Neural cell (in vitro differentiated cells): ENCODE data around the gene SRRD. TPM values are rescaled to one million over a fixed set of nuclear protein-coding genes. Genes with fewer than 3 reads are reported as not detected.

Source experiments
- H2AFZ ChIP-seq: fragments of 200-600, 300-800 bp; sonication (generic), shearing (Covaris generic); 2 replicates; pipeline ENCODE4 v1.6.0; 2014; ENCODE audit warnings: low read depth, mild to moderate bottlenecking, antibody characterized with exemption, low read length, moderate library complexity
- H3F3A ChIP-seq: fragments of 200-600 bp; shearing (Covaris generic); 2 replicates; pipeline ENCODE4 v1.6.1; 2016; ENCODE audit warnings: mild to moderate bottlenecking, moderate library complexity, mixed read lengths, antibody characterized with exemption, low read length; ENCODE audit not compliant: insufficient read depth, poor library complexity, severe bottlenecking
- H3K27ac ChIP-seq: fragments of 200-600, 300-800 bp; sonication (generic), shearing (Covaris generic); 2 replicates; pipeline ENCODE4 v1.5.1; 2014; ENCODE audit warnings: mild to moderate bottlenecking, low read length, moderate library complexity
- H3K27me3 ChIP-seq: fragments of 300-800, 200-600 bp; sonication (generic), shearing (Covaris generic); 2 replicates; pipeline ENCODE4 v1.6.0; 2014; ENCODE audit warnings: mild to moderate bottlenecking, low read depth, low read length, moderate library complexity; ENCODE audit not compliant: insufficient read depth
- H3K36me3 ChIP-seq: fragments of 300-800, 200-600 bp; sonication (generic), shearing (Covaris generic); 2 replicates; pipeline ENCODE4 v1.5.1; 2014; ENCODE audit warnings: mild to moderate bottlenecking, antibody characterized with exemption, low read length, moderate library complexity; ENCODE audit not compliant: insufficient read depth
- H3K4me2 ChIP-seq: fragments of 300-800, 200-600 bp; sonication (generic), shearing (Covaris generic); 2 replicates; pipeline ENCODE4 v1.6.0; 2014; ENCODE audit warnings: mild to moderate bottlenecking, low read length
- H3K4me3 ChIP-seq: fragments of 300-800, 200-600 bp; sonication (generic), shearing (Covaris generic); 2 replicates; pipeline ENCODE4 v1.5.1; 2014; ENCODE audit warnings: mild to moderate bottlenecking, low read length, moderate library complexity
- H3K79me2 ChIP-seq: fragments of 200-600 bp; shearing (Covaris generic); replicated peaks from 2 replicates; pipeline ENCODE4 v1.6.0; 2014; ENCODE audit warnings: mild to moderate bottlenecking, low read length, moderate library complexity; ENCODE audit not compliant: insufficient read depth
- H3K9ac ChIP-seq: fragments of 300-800, 200-600 bp; sonication (generic), shearing (Covaris generic); 2 replicates; pipeline ENCODE4 v1.6.1; 2016; ENCODE audit warnings: mild to moderate bottlenecking, low read length, mixed read lengths
- H3K9me2 ChIP-seq: fragments of 200-600 bp; shearing (Covaris generic); 2 replicates; pipeline ENCODE4 v1.6.1; 2016; ENCODE audit warnings: mild to moderate bottlenecking, low read length, mixed read lengths; ENCODE audit not compliant: insufficient read depth
- H3K9me3 ChIP-seq: fragments of 200-600, 300-800 bp; sonication (generic), shearing (Covaris generic); 2 replicates; pipeline ENCODE4 v1.6.1; 2016; ENCODE audit warnings: mild to moderate bottlenecking, mixed run types, low read length, moderate library complexity, mixed read lengths
- H4K20me1 ChIP-seq: fragments of 200-600 bp; shearing (Covaris generic); 2 replicates; pipeline ENCODE4 v1.6.1; 2016; ENCODE audit warnings: mild to moderate bottlenecking, mixed run types; ENCODE audit not compliant: insufficient read depth
- CTCF ChIP-seq: fragments of 450-650 bp; IDR thresholded peaks from 2 replicates; pipeline ENCODE4 v1.5.1; 2014; ENCODE audit warnings: antibody characterized with exemption, mild to moderate bottlenecking, moderate library complexity; ENCODE audit not compliant: poor library complexity, severe bottlenecking
- EP300 ChIP-seq: fragments of 450-650 bp; conservative IDR thresholded peaks from 2 replicates; pipeline ENCODE4 v1.6.1; 2014; ENCODE audit warnings: antibody characterized with exemption, mild to moderate bottlenecking, moderate library complexity; ENCODE audit not compliant: poor library complexity, severe bottlenecking
- EZH2 ChIP-seq: fragments of 200-600, 300-800 bp; shearing (Covaris generic), sonication (generic); IDR thresholded peaks from 2 replicates; pipeline ENCODE4 v1.6.1; 2014; ENCODE audit warnings: antibody characterized with exemption, low read length, borderline replicate concordance, mild to moderate bottlenecking; ENCODE audit not compliant: insufficient read depth, poor library complexity, severe bottlenecking
- MXI1 ChIP-seq: fragments of 450-650 bp; conservative IDR thresholded peaks from 2 replicates; pipeline ENCODE4 v1.6.1; 2014; ENCODE audit warnings: antibody characterized with exemption, mild to moderate bottlenecking; ENCODE audit not compliant: poor library complexity, severe bottlenecking
- POLR2AphosphoS5 ChIP-seq: IDR thresholded peaks from 2 replicates; pipeline ENCODE4 v1.6.1; 2012
- RAD21 ChIP-seq: fragments of 450-650 bp; conservative IDR thresholded peaks from 2 replicates; pipeline ENCODE4 v1.6.1; 2014; ENCODE audit warnings: antibody characterized with exemption, mild to moderate bottlenecking, moderate library complexity
- SMC3 ChIP-seq: fragments of 450-650 bp; conservative IDR thresholded peaks from 2 replicates; pipeline ENCODE4 v1.6.1; 2014; ENCODE audit warnings: antibody characterized with exemption, mild to moderate bottlenecking, moderate library complexity; ENCODE audit not compliant: poor library complexity
- TAF1 ChIP-seq: IDR thresholded peaks from 2 replicates; pipeline ENCODE4 v1.6.1; 2012; ENCODE audit warnings: low read depth
- polyA plus RNA-seq: library from polyadenylated mRNA; depleted of rRNA; stranded (reverse); fragments of >200 nt; gene quantifications from 2 replicates; pipeline ENCODE4 v1.2.3, GENCODE V29; 2014
- TF ChIP-seq, protein P1 (sequence below): IDR thresholded peaks from 2 replicates; pipeline ENCODE4 v1.6.1; 2012; ENCODE audit warnings: borderline replicate concordance

The SRRD gene
- polyA plus RNA-seq, 1 donor from 2014 or later: 33.9 TPM

DNA sequence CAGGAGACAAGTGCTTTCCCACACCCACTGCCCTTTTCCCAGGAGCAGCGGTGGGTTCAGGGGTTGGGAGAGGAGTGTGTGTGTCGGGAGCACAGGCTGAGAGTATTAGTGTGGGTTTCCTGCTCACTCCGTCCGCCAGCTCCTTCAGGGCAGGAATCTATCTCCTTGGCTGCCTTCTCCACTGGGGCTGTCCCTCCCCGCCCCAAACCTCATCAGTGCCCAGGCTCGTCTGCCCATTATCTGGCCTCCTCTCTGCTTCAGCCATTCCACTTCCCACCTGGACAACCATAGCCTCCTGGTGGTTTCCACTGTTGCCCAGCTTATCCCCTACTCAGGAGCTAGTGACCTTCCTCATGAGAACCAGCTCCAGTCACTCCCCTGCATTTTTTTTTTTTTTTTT lies 34.7 kb upstream of the SRRD start:
- Histone ChIP-seq H3K36me3 (no peaks in the 10 kb centered on the region), H3K9ac (no peak overlapping the region), H3K4me3 (no peak overlapping the region), H3K4me2 (no peak overlapping the region), H2AFZ (no peak overlapping the region), H3F3A (no peaks in the 10 kb centered on the region), H3K79me2 (no peaks in the 10 kb centered on the region), H3K9me3 (no peaks in the 10 kb centered on the region), H4K20me1 (no peaks in the 10 kb centered on the region), H3K9me2 (no peaks in the 10 kb centered on the region), H3K27ac (no peak overlapping the region), H3K27me3 (no peaks in the 10 kb centered on the region)
- TF ChIP-seq MXI1 (no peak), EZH2 (no peak), TAF1 (no peak), EP300 (no peak), POLR2AphosphoS5 (no peak)
- TF ChIP-seq, protein P1, sequence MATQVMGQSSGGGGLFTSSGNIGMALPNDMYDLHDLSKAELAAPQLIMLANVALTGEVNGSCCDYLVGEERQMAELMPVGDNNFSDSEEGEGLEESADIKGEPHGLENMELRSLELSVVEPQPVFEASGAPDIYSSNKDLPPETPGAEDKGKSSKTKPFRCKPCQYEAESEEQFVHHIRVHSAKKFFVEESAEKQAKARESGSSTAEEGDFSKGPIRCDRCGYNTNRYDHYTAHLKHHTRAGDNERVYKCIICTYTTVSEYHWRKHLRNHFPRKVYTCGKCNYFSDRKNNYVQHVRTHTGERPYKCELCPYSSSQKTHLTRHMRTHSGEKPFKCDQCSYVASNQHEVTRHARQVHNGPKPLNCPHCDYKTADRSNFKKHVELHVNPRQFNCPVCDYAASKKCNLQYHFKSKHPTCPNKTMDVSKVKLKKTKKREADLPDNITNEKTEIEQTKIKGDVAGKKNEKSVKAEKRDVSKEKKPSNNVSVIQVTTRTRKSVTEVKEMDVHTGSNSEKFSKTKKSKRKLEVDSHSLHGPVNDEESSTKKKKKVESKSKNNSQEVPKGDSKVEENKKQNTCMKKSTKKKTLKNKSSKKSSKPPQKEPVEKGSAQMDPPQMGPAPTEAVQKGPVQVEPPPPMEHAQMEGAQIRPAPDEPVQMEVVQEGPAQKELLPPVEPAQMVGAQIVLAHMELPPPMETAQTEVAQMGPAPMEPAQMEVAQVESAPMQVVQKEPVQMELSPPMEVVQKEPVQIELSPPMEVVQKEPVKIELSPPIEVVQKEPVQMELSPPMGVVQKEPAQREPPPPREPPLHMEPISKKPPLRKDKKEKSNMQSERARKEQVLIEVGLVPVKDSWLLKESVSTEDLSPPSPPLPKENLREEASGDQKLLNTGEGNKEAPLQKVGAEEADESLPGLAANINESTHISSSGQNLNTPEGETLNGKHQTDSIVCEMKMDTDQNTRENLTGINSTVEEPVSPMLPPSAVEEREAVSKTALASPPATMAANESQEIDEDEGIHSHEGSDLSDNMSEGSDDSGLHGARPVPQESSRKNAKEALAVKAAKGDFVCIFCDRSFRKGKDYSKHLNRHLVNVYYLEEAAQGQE: no peak

GRCh38 chr22:26450453-26451185 lies 33.1 kb upstream of the SRRD start:
- H3K9me2 ChIP-seq: no peaks in the 10 kb centered on the region
- no peaks in the 10 kb centered on the region for H3F3A ChIP-seq
- H3K36me3 ChIP-seq: no peaks in the 10 kb centered on the region
- H3K27me3 ChIP-seq: no peaks in the 10 kb centered on the region
- H3K27ac ChIP-seq: no peak overlapping the region
- H3K4me2 ChIP-seq: no peak overlapping the region
- H4K20me1 ChIP-seq: no peaks in the 10 kb centered on the region
- no peak overlapping the region for H3K4me3 ChIP-seq
- no peak overlapping the region for H2AFZ ChIP-seq
- no peaks in the 10 kb centered on the region for H3K79me2 ChIP-seq
- no peak overlapping the region for H3K9ac ChIP-seq
- no peak for TF ChIP-seq SMC3
- TF ChIP-seq EP300: no peak
- no peak for TF ChIP-seq POLR2AphosphoS5
- TF ChIP-seq, protein P1: no peak
- TF ChIP-seq RAD21: no peak
- no peak for TF ChIP-seq CTCF
- no peak for TF ChIP-seq MXI1
- TF ChIP-seq EZH2: no peak
- no peak for TF ChIP-seq TAF1
- H3K9me3 ChIP-seq: no peaks in the 10 kb centered on the region
